GM19455 (cell line): Measurements from ENCODE around the gene KMT2C.
"Not testable (repeated sequence)": the region's sequence is repeated elsewhere in the genome, so short reads cannot be mapped to it uniquely, and the experiment has no call there.

ENCODE experiments used
- ATAC-seq: cut with Tn5 transposase; IDR thresholded peaks from one replicate; pipeline ENCODE4 v1.9.1; 2021; ENCODE audit not compliant: unreplicated experiment

Gene KMT2C

DNA sequence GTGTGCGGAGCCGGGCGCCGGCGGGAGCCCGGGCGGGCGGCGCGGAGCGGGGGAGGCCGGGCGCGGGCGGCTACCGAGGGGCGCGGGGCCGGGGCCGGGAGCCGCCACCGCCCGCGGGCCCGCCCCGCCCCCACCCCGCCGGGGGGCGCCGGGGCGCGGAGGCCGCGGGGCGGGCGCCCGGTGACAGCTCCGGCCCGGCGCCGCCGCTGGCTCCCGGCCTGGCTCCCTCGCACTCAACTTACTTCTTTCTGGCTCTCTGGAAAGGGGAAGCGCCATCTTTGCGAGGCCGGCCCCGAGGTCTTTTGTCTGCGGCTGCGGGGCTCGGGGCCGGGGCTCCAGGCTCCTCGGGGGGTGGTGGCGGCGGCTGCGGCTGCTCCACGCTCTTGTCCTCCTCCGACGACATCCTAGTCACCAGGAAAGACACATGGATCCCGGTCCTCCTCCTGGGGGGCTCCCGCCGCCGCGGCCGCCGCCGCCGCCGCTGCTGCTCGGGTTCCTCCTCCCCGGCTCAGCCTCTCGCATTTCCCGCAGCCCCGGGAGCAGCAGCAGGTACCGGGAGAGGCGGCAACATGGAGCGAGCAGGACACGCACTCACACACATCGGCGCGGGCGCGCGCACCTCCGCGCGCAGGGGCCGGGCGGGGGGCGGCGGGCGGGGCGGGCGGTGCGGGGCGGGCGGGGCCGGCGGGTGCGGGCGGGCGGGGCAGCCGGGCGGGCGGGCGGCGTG is at the start of gene KMT2C:
Gene KMT2C (minus strand): TSS at position 620 of the 727 bp plus-strand sequence. CDS start 217 bp downstream, at position 403.
- ATAC-seq, result peak; percentile 16

DNA sequence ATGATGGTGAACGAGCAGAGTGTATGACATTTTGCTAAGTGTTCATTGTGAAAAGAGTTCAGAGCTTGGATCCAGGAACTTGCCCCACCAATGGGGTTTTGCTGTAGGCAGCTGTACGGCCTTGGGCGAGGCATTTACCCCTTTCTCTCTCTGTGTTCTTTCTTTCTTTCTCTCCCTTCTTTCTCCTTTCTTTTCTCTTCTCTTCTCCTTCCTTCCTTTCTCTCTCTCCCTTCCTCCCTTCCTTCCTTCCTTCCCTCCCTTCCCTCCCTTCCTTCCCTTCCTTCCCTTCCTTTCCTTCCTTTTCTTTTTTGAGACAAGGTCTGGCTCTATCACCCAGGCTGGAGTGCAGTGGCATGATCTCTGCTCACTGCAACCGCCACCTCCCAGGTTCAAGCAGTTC is 45.3 kb upstream of the KMT2C start:
- ATAC-seq, result no peak

DNA sequence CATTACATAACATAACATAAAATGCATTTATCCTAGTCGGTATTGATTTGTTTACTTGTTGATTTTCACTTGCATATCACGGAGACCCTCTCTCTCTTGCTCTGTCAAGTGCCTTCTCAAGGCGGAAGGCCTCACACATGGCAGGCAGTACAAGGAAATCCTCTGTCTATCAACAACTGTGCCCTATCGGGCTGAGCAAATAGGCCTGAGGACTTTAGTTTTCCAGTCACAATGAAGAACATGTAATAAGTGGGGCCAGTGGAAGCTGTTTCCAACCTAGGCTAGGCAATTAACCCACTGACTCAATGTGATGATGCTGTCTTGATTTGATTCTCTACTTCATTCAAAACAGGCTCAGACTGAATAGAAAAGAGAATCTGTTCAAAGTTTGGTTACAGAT is 44.9 kb upstream of the KMT2C start:
- ATAC-seq, result no peak

GRCh38 chr7:152479595-152479994 is 43.8 kb upstream of the KMT2C start:
- ATAC-seq, result no peak

DNA sequence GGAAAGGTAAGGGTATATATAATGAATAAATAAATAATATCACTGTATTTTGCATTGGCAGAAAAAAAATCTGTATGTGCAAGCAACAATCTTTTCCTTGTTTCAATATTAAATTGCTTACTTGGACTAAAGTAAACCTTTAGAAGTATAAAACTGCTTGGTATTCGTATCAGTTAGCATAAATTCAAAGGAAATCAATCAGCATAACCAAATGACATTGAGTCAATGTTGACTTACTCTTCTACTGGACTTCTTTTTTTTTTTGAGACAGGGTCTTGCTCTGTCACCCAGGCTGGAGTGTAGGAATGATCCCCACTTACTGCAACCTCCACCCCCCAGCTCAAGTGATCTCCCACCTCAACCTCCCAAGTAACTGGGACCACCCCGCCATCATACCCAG is 42.3 kb upstream of the KMT2C start:
- ATAC-seq, result no peak

- no peak for ATAC-seq
Measured at GRCh38 chr7:152477079-152477478, 41.3 kb upstream of the KMT2C start.

GRCh38 chr7:152476551-152476950 is 40.7 kb upstream of the KMT2C start:
- ATAC-seq, result no peak

DNA sequence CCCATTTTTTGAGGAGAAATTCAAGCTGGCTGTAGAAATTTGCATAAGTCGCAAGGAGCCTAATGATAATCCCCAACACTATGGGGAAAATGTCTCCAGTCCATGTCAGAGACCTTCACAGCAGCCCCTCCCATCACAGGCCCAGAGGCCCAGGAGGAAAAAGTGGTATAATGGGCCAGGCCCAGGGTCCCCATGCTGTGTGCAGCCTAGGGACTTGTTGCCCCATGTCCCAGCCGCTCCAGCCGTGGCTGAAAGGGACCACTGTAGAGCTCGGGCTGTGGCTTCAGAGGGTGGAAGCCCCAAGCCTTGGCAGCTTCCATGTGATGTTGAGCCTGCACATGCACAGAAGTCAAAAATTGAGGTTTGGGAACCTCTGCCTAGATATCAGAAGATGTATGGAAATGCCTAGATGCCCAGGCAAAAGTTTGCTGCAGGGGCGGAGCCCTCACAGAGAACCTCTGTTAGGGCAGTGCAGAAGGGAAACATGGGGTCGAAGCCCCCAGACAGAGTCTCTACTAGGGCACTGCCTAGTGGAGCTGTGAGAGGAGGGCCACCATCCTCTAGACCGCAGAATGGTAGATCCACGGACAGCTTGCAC is 35.3 kb upstream of the KMT2C start:
- not testable (repeated sequence) for ATAC-seq

DNA sequence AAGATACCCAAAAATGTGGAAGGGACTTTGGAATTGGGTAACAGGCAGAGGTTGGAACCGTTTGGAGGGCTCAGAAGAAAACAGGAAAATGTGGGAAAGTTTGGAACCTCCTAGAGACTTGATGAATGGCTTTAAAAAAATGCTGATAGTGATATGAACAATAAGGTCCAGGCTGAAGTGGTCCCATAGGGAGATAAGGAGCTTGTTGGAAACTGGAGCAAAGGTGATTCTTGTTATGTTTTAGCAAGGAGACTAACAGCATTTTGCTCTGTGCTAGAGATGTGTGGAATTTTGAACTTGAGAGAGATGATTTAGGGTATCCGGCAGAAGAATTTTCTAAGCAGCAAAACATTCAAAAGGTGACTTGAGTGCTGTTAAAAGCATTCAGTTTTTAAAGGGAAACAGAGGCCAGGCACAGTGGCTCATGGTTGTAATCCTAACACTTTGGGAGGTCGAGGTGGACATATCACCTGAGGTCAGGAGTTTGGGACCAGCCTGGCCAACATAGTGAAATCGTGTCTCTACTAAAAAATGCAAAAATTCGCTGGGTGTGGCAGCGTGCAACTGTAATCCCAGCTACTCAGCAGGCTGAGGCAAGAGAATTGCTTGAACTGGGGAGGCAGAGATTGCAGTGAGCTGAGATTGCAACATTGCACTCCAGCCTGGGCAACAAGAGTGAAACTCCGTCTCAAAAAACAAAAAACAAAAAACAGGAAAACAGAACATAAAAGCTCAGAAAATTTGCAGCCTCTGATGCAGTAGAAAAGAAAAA is 34.6 kb upstream of the KMT2C start:
- ATAC-seq, result not testable (repeated sequence)

GRCh38 chr7:152469576-152469975 is 33.8 kb upstream of the KMT2C start:
- not testable (repeated sequence) for ATAC-seq

DNA sequence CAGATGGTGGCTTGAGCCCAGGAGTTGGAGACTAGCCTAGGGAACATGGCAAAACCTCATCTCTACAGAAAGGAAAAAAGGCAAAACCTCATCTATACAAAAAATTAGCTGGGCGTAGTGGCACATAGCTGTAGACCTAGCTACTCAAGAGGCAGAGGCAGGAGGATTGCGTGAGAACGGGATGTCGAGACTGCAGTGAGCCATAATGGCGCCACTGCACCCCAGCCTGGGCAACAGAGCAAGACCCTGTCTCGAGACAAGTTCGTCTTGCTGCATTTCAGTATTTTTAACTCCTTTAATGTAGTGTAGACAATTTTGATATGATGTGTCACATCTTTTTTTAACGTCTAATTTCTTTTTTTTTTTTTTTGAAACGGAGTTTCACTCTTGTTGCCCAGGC is 31.4 kb upstream of the KMT2C start:
- no peak for ATAC-seq

DNA sequence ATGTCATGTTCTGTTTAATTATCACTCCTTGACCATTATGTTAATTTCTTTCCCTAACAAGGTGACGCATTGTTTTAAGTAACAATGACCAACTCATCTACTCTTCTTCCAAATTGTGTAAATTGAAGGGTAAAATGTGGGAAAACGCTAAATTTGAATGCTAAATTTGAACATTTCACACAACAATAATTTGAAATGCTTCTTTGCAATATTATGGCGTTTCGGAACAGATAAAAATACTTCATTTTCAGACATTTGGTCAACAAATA is 29.2 kb upstream of the KMT2C start:
- ATAC-seq, result no peak

- peak; percentile 45 for ATAC-seq
Measured at GRCh38 chr7:152464312-152465118, 28.7 kb upstream of the KMT2C start.

DNA sequence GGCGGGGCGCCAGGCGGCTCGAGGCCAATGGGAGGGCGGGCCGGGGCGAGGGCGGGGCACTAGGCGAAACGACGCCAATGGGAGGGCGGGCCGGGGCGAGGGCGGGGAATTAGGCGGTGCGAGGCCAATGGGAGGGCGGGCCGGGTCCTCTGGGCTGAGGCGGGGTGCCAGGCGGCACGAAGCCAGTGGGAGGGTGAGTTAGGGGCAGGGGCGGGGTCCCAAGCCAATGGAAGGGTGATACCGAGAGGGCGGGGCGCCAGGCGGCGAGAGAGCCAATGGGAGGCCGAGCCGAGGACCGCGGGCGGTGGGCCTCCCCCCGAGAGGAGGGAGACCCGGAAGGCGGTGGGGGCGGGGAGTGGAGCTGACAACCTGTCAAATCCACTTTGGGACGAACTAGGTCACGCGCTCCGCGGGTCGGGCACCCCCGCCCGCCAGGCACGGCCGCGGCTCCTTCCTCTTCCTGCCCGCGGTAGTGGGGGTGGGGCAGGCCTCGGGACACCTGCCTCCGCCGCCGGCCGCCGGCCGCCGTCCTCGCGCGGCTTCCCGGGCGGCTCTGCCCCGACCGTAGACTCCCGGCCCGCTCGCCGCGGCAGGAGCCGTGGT is 28.0 kb upstream of the KMT2C start:
- ATAC-seq, result peak; percentile 83

DNA sequence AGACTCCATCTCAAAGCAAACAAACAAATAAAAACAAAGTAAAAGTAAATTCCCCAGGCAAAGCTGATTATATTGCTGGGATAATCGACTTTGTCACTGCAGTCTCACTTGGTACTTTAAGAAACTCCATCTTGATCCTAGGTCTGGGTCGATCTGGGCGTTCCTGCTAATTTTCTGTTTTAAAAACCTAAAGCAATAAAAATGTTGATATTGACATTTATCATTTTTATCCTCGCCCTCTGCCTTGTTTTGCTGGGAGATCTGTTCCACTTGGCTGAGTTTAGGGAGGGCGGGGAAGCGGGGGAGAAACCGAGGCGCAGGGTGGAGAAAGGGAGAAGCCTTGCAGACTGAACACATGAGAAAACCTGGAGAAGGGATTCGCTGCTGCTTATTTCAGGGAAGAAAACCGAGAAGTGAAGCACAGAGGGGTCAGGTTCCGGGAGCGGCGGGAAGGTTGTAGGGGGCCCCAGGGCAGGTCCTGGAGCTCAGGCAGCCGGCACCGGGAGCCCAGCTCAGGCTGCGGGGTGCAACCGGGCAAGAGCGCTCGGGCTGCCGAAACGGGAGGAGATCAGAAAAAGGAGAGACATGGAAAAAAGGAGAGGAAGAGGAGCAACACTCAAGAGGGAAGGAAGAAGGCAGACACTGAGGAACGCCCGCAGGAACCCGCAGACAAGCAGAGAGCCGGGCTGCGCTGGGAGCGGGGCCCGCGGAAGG is 27.3 kb upstream of the KMT2C start:
- ATAC-seq, result peak; percentile 18

- ATAC-seq, result no peak
Measured at GRCh38 chr7:152459724-152460251, 24.0 kb upstream of the KMT2C start.

DNA sequence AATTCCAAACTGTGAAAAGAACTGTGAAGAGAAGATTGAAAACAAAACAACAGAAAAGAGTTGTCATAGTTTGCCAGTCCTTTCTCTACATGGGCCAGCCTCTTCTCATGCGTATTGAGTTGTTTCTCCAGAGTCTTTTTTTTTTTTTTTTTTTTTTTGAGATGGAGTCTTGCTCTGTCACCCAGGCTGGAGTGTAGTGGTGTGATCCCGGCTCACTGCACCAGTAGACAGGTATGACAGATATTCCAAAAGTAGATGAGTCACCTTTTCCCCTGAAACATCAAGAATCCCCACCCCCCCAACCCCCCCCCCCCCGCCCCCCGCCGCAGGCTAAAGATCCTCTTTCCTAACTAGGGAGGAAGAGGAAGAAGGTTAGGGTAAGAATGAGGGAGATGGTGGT is 15.6 kb upstream of the KMT2C start:
- ATAC-seq, result no peak

- not testable (repeated sequence) for ATAC-seq
Measured at GRCh38 chr7:152445386-152446008, 9.7 kb upstream of the KMT2C start.

DNA sequence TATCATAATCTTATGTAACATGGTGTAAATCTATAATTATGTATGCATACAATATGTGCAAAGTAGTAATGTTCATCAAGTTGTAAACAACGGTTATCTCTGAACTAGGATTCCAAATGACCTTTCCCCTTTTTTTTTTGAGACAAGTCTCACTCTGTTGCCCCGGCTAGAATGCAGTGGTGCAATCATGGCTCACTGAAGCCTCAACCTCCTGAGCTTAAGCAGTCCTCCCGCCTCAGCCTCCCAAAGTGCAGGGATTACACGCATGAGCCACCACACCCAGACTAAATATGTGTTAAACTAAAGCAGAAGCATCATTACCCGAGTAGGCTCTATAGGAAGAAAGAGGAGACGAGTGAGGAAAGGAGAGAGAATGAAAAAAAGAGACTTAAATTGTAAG is 7.8 kb upstream of the KMT2C start:
- ATAC-seq, result no peak
